HUDEP-2 (cell line): ENCODE results near the gene NOXA1.
A peak's percentile ranks its signal among the peaks of the same experiment; 100 is the strongest.
"Not testable (repeated sequence)": the region's sequence is repeated elsewhere in the genome, so short reads cannot be mapped to it uniquely, and the experiment has no call there.

ENCODE experiments used
- DNase-seq, 76 experiments: peaks; one replicate each; lab custom pipeline; 2025; ENCODE audit not compliant: unreplicated experiment in 76 of 76; lab: John Stamatoyannopoulos, UW

NOXA1 gene

DNA sequence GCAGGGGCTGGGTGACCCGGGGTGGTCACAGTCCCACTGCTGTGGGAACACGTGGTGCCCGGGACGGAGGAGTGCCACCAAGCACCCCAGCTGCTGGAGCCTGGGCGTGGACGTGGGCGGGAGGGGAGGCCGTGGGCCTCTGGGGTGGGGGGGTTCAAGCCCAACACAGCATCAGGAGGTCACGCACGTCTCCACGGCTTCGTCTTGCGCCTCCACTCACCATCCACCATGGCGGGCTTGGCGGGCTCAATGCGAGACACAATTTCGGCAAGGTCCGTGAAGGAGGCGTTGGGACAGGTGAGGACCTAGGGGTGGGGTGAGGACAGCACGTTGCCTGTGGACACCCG lies 38.1 kb downstream of the NOXA1 start:
- DNase-seq = no peak

DNA sequence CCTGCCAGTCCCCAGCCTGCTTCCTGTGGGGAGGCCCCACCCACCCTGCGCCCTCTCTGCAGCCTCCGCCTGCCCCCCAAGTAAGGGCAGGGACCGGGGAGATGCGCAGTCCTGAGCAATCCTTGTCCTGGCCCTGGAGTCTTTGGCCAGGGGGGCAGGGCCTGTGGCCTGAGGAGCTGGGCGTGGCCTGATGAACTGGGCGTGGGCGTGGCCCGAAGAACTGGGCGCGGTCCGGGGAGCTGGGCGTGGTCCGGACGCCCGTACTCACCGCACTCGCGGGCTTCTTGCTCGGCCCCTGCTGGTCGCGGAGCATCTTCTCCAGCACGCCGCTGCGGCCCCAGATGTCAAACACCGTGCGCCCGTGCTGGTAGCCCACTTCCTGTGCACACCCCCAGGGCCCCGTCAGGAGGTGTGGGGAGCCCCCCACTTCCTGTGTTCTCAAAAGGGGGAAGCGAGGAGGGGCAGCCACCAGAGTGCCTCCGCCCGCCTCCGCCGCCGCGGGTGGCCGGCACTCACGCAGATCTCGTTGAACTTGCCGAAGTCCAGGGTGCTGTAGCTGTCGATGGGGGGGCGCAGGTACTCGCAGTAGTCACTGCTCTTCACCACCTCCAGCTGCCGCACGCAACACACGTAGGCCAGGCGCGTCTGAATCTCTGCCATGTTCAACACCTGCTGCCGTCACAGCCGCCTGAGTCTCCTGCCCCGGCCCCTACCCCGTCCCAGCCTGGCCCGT lies 38.6 kb downstream of the NOXA1 start:
- peak in 65 of 76 experiments; percentile 5 to 78 (median 56) for DNase-seq

DNA sequence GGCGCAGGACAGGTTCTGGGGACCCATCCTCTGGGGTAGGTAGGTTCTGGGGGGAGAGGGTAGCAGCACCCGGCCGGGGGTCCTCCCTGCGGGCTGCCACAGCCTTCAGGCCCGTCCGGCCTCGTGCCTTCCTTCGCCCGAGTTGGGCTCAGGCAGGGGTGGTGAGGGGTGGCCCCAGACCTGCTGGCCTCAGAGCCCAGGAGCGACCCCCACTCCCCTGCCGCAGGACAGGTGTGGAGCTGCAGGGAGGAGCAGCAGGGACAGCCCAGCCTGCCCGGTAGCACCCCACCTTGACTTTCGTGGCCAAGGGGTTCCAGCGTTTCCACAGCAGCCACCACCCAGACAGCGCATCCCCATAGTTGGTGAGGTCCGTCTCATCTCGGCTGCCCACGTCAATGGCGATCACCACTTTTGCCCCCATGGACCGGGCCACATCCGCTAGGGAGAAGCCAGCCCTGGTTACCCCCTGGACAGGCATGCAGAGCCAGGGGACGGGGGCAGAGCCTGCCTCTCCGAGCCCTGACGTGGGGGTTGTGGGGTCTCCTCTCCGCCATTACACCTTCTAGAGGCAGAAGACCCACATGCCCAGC lies 39.3 kb downstream of the NOXA1 start:
- DNase-seq = no peak

- no peak for DNase-seq
Observed at GRCh38 chr9:137462986-137463930, 40.1 kb downstream of the NOXA1 start.

DNA sequence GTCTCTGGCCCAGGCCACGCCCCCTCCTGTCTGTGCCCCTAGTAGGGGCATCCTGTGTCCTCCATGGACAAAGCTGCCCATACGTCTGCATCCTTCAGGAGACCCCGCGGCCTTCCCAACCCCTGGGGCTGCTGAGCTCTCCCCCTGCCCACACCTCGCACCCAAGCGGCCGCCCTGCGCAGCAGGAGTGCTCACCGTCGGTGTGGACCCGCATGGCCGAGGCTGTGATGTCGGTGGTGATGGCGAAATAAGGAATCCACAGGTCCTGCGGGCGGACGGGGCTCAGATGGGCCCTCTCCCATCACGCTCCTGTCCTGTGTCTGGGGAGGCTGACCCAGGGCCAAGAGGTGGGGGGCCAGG lies 40.7 kb downstream of the NOXA1 start:
- DNase-seq = no peak

- DNase-seq = no peak
Observed at GRCh38 chr9:137464291-137464999, 41.3 kb downstream of the NOXA1 start.

DNA sequence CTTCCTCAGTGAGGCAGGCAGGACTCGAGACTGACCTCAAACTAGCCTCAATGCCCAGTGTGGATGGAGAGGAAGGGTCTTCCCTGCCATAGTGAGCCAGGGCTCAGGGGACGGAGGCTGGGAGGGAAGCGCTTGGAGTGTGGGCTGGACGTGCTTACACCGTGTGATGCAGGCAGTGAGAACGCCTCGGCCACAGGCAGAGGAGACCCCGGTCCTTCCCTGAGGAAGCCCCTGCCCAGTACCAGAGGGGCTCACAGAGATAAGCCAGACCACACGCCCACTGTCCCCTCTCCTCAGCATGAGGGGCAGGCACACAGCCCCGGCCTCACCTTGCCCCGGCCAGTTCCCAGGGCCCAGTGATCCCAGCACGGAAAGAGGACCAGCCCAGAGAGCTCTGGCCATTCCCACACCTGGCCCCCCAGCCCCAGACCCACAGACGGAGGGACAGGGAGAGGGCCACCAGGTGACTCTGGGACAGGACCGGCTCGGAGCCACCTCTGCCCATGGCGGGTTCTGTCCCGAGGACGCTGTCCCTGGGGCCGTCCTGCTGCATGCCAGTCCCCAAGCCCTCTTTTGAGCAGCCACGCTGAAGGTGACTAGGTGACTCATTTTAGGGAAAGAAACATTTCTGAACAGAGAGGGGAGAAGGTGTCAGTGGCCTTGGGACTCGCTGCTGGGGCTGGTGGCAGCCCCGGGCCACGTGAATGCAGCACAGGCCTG lies 42.0 kb downstream of the NOXA1 start:
- DNase-seq = no peak

DNA sequence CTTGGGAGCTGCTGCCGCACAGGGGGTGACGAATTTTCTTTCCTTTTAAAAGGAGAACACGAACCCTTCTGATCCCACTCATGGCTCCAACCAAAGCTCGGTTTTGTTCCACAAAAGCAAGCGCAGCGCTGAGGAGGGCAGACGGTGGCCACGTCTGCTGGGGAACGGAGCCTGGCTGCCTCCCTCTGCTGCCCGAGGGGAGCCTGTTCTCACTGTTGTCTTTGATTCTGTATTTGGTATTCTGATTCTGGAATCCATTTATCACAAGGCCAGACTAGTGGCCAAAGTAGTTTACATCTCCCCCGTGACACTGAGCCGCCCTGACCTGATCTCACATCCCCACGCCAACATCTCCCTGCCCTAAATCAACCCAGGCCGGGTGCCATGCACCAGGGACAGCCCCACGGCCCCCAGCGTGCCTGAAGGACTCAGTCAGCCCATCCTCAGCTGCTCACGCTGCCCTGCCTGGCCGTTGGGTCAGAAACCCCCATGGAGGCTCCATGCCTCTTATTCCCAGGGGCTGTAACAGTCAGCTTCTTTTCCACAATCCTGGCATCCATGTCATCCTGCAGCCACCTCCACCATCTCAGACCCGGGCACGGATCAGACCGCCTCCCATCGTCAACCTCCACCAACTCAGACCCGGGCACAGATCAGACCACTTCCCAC lies 42.7 kb downstream of the NOXA1 start:
- DNase-seq = no peak

DNA sequence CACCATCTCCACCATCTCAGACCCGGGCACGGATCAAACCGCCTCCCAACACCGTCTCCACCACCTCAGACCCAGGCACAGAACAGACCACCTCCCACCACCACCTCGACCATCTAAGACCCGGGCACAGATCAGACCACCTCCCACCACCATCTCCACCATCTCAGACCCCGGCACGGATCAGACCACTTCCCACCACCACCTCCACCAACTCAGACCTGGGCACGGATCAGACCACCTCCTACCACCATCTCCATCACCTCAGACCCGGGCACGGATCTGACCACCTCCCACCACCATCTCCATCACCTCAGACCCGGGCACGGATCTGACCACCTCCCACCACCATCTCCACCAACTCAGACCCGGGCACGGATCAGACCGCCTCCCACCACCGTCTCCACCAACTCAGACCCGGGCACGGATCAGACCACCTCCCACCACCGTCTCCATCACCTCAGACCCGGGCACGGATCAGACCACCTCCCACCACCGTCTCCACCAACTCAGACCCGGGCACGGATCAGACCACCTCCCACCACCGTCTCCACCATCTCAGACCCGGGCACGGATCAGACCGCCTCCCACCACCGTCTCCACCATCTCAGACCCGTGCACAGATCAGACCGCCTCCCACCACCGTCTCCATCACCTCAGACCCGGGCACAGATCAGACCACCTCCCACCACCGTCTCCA lies 43.3 kb downstream of the NOXA1 start:
- not testable (repeated sequence) for DNase-seq

DNA sequence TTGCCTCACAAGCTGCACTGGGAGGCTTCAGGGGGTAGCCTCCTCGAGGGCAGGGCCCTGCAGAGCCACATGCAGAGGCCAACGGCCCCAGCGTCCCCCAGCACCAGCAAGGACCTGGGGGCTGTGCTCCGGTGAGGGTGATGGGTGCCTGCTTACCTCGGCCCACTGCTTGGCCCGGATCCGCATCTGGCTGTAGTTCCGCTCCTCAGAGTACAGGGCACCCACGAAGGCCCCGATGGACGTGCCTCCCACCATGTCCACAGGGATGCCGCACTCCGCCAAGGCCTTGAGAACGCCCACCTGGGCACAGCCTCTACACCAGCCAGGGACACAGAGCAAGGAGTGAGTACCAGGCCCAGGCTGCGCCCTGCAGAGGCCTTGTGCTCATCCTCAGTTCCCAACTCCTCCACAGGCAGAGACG lies 44.0 kb downstream of the NOXA1 start:
- DNase-seq = no peak

GRCh38 chr9:137467896-137468295 lies 44.7 kb downstream of the NOXA1 start:
- no peak for DNase-seq

DNA sequence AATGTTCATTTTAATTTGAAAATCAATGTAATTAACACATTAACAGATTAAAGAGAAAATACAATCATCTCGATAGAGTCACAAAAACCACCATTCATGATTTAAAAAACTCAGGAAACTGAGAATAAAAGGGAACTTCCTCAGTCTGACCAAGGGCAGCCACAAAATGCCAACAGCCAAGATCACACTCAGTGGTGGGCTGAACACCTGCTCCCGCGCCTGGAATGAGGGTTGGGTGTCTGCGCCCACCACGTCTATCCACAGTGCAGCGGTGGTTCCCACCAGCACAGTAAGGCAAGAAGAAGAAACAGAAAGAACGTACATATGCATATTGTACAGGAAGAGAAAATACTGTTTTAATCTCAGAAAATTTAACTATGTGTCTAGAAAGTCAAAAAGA lies 47.6 kb downstream of the NOXA1 start:
- DNase-seq = no peak

DNA sequence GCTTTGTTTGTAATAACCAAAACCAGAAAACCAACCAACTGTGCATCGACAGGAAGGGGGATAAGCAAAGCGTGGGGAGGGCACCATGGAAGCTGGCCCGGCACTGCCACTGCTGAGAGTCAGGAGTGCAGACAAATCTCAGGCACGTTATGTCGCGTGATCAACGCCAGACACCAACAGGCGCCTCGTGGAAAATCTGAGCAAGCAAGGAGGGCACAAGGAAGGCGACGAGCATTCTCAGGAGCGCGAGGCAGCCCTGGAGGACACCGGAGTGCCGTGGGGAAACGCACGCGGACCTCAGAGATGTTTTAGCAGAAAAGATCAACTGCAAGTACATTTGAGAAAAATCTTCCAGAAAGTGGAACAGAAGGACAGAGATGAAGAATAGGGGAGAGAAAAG lies 51.1 kb downstream of the NOXA1 start:
- DNase-seq = no peak

GRCh38 chr9:137475666-137476065 lies 52.5 kb downstream of the NOXA1 start:
- no peak for DNase-seq

DNA sequence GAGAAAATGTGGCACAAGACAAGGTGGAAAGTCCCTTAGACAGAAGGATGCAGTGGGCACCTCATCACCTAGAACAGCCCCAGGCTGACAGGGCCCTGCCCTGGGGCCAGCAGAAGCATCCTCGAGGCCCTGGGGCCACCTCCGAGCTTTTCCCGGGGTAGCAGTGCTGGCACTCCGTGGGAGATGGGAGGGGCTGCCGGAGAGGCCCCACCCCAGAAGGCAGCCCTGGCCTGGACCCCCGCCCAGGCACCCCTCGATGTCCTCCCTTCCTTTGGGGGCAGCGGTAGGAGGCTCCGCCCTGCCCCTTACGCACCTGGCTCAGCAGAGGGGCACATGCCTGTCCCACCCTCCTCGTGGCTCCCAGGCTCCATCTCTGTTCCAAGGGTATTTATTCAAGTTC lies 53.7 kb downstream of the NOXA1 start:
- DNase-seq = no peak

DNA sequence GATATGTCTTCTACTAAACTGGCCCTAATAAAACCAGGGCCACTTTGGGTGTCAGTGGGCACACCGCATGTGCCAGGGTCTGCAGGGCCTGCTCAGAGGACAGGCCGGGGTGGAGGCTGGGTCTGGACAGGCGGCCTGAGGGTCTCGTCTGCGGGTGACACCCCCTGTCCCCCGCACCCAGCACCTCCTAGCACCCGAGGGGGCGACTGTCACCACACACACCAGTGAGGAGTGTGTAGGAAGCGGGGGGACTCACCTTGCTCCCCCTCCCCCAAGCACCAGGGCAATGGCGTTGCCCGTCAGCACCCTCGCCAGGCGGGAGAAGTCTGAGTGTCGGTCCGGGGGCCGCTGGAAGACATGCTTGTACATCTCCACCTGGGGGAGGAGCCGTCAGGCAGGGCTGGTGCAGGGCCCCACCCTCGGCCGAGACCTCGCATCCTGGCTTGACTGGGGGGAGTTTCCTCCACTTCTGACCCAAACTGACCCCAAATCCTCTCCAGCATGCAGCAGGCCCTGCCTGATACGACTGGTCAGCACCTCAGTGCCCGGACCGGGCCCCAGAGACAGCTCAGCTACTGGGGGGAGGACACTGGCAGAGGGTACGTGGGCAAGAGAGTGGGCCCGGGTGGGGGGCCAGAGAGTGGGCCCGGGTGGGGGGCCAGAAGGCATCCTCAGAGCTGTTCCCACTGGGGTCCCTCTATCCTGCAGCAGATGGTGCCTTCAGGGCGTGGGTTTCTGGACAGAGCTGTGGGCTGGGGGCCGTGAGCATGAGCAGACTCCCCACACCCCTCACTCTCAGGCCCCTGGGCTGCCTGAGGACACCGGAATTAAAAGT lies 54.8 kb downstream of the NOXA1 start:
- no peak for DNase-seq

GRCh38 chr9:137478613-137478961 lies 55.4 kb downstream of the NOXA1 start:
- DNase-seq = no peak
